Measurements from ENCODE around the gene AUTS2.

Gene AUTS2

DNA sequence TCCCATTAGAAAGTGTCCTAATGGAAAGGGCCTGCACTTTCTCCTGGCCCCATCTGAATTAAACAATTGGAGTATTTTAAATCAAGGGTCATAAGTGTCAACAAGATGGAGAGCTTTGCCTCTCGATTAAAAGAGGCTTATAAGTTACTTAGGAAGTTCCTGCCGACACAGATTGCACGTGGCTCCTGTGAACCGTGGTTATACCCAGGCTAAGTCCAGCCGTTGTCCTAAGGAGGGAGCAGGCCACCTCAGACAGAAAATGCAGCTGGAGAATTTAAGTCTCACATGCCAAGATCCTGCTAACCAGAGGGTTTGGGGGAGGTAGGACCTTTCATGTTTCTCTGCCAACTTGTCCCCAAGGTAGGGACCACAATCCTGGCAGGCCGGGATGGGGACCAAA is 907.2 kb downstream of the AUTS2 start:
- no peak overlapping the region for H3K27ac ChIP-seq
- DNase-seq (ENCODE audit: low read depth, low spot score): no peak

- no peak overlapping the region for H3K27ac ChIP-seq
- DNase-seq (ENCODE audit: low read depth, low spot score): no peak
These were observed 907.6 kb downstream of the AUTS2 start for GRCh38 chr7:70505886-70506285.

GRCh38 chr7:70506434-70506833 is 908.2 kb downstream of the AUTS2 start:
- H3K27ac ChIP-seq: no peak overlapping the region
- DNase-seq (ENCODE audit: low read depth, low spot score): no peak

DNA sequence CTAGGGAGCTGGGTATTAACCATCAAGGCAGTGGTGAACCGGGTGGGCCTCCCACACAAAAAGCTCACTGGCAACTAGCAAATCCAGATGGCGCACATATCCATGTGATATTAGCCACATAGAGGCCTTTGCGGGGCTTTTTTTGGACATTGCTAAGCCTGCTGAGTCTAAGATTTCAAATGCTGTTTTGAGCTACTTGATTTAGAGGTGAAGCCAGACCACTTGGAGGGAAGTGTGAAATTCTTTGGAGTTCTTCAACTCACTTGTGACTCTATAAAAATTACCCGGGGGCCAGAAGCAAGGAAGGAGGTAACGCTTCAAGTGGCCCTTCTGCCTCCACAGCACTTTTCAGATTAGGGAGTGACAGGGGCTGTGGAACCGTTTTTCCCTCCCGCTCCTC is 913.9 kb downstream of the AUTS2 start:
- H3K27ac ChIP-seq: no peak overlapping the region
- DNase-seq (ENCODE audit: low read depth, low spot score): no peak

DNA sequence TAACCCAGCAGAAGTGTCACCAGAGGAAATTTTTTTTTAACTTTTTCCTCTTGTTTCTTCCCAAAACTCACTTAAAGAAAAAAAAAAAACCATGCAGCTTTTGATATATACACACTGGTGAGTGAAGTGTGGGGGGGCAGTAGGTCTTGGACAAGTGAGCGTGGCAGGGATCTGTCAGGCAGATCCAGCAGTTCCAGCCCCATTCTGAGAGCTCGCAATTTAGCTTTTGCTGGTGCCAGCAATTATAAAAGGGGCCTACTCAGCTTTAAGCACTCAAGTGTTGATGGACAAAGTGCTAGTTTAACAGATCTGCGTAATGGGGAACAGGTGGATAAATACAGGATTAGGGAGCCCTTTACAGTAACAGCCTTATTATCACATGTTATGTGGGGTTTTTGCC is 914.5 kb downstream of the AUTS2 start:
- H3K27ac ChIP-seq: no peak overlapping the region
- DNase-seq (ENCODE audit: low read depth, low spot score): no peak

DNA sequence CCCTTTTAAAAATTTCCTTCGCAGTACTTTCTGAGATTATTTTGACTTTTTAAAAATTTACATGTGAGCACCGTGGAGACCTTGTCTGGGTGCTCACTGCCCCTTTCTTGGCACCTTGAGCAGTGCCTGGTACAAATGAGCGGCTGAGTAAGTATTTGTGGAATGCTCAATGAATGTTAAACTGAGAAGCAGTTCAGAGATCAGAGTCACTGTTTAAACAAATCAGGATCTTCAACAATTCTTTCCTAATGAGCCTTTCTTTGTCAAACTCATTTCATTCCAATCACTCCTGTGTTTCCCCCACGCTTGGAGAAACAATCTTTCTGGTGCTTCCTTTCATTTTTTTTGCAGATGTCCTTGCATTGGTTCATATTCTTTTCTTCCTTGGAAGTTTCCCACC is 922.3 kb downstream of the AUTS2 start:
- DNase-seq (ENCODE audit: low read depth, low spot score): no peak
- H3K27ac ChIP-seq: no peak overlapping the region

DNA sequence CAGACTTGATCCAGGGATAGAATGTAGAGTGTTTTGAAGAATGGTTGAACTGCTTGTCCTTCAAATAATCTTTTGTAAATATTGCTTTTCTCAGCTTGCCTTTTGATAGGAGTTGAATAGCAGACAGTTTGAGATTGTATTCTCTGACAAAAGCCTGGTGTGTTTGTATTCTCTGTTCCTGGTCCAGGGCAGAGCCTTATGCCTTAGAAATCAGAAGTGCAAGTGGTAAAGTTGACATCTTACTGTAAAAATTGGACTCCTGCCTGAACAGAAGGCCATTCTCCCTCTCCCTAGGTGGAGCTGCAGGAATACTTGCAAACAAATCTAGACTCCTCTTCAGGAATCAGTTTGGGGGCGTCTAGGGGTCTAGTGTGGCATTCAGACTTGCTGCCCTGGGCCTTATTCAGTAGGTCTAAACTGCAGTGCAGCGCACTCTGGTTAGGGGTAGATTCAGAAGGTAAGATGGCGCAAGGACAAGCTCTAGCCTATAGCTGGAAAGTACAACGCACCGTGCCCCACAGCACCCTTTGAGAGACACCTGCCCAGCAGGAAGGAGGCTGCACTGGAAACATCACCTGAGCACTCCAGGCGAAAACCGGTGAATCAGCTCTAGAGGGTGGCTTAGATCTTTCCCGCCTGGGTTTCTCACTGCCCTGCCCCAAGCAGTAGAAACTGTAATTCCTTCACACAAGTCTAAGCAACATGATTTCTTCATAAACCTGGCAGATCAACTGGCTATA is 925.1 kb downstream of the AUTS2 start:
- DNase-seq (ENCODE audit: low read depth, low spot score): no peak
- no peak overlapping the region for H3K27ac ChIP-seq

GRCh38 chr7:70523989-70524351 is 925.7 kb downstream of the AUTS2 start:
- DNase-seq (ENCODE audit: low read depth, low spot score): no peak
- no peak overlapping the region for H3K27ac ChIP-seq

DNA sequence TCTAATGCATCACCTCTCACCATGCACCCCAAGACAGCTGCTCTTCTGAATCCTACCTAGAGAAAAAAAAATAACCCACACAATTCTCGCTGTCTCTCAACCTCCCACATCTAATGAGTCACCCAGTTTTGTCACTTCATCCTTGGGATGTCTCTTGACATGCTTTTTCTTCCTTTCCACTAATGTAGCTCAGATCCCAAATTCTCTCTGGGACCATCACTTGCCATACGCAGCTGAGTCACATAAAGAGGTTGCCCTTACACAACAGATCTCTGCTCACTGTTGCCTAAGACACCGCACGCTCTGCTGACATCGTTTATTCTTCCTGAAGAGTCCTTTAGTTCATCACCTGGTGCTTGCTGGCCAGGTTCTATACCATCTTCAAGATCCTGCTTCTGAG is 927.7 kb downstream of the AUTS2 start:
- H3K27ac ChIP-seq: no peak overlapping the region
- no peak for DNase-seq (ENCODE audit: low read depth, low spot score)

- no peak for DNase-seq (ENCODE audit: low read depth, low spot score)
- H3K27ac ChIP-seq: no peak overlapping the region
These were observed 929.3 kb downstream of the AUTS2 start for GRCh38 chr7:70527520-70528115.

DNA sequence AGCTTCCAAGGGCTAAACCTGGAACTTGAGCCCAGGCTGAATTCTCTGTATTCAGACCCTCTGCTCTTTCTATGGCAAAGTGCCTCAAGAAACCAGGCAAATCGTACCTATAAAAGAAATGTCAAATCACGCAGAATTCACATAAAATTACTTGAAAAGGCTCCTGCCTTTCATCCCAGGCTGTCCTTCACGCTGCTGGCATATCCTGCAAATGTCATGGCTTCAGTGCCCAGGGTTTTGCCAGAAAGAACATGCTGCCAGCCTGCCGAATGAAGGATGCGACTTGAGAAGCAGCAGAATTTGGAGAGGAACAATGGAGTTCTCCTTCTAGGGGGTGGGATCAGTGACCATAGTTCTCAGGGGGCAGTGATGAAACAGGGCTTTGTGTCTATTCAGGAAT is 931.2 kb downstream of the AUTS2 start:
- DNase-seq (ENCODE audit: low read depth, low spot score): no peak
- H3K27ac ChIP-seq: no peak overlapping the region

DNA sequence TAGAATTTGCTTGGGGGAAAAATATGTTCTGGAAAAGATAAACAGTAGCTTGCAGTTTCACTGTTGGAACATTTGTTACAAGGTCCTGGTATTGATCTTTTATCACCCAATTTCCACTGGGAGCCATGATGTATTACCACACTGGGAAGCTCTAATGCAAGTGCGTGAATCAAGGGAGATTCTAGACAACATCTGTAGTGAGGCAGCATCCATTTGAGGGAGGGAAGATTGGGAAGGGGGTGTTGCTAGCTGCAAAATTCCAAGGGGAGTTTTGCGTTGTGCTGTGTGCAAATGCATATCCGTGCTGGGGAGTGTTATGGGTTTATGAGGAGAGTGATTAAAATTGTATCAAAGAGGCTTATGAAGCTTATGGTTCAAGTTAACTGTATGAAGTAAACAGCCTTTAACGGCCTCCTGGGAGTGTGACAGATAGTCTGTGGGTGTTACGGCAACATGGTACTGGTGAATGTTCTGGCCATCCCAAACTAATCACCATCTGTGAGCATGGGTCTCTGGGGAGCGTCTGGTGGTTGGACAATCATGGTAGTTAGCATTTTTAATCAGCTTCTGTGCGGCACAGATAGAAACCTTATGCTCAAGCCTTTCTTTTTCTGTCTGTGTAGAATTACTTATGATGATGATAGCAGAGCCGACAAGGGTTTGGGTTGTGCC is 931.8 kb downstream of the AUTS2 start:
- DNase-seq (ENCODE audit: low read depth, low spot score): no peak
- H3K27ac ChIP-seq: no peak overlapping the region

DNA sequence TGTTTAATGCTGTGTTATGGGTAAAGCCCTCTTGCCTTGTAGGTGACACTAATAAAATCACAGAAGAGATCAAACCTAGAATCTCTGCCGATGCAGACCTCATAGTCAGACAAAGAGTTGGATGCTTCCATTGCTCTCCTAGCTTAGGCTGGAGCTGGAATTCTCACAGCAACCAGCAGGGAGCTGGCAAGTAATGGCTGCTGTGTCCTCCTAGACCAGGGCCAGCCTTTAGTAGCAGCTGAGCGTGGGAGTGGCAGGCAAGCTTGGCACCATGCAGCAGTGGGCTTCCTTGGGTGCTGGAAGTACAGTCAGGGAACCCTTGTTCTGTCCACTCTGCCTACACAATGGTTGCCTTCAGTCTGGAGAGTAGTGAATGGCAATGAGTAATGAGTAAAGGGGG is 935.3 kb downstream of the AUTS2 start:
- no peak overlapping the region for H3K27ac ChIP-seq
- no peak for DNase-seq (ENCODE audit: low read depth, low spot score)

DNA sequence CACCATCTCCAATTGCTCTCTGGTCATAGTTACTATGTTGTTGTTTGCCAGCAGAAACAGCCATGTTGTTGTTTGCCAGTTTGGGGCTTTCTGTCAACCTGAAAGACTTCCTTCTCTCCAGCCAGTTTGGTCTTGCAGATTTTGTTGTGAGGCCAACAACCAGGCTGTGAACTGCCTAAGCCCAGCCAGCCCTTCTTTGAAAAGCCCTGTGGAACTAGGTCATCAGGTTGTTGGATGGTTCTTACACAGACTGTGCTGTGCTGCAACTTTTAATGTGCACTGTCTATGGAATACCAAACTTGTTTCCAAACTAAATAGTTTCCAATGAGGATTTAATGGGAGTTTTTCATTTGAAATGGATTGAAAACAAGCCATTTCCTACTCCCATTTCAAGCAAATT is 940.9 kb downstream of the AUTS2 start:
- H3K27ac ChIP-seq: no peak overlapping the region
- no peak for DNase-seq (ENCODE audit: low read depth, low spot score)

DNA sequence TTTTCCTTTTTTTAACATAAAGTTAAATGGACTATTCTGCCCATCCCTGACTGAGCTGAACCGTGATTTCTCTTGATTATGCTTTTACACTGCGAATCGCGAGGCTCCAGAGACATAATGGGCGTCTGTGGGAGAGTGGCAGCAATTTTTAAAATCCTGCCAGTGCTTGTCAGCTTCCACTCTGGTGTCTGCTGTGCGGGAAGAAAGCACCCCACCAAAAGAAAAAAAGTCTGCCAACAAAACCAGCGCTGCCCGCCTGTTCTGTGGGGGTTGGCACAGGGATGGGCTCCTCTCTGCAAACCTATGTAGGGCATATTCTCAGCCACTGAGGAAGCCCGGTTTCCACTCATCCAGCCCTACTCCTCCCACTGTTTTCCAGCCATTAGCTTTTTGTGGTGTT is 941.3 kb downstream of the AUTS2 start:
- no peak for DNase-seq (ENCODE audit: low read depth, low spot score)
- H3K27ac ChIP-seq: no peak overlapping the region

DNA sequence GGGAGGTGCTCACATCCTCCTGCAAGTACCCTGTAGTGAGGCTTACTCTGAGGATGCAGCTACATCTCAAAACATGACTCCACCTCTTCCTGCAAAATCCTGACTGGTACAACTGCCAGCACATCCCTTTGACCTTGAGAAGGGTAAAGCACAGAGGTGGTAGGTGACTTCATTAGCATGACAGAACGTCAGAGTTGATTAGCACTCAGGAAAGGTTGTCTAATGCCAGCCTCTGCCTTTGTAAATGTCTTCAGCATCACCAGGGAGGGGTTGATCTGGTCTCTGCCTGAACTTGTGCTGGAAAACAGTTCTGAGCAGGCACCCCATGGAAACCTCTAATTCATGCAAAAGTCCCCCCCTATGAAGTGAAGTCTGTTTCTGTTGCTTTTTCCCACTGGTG is 942.4 kb downstream of the AUTS2 start:
- H3K27ac ChIP-seq: no peak overlapping the region
- DNase-seq (ENCODE audit: low read depth, low spot score): no peak

- DNase-seq (ENCODE audit: low read depth, low spot score): no peak
- no peak overlapping the region for H3K27ac ChIP-seq
These were observed 944.6 kb downstream of the AUTS2 start for GRCh38 chr7:70542750-70543376.

GRCh38 chr7:70544016-70544415 is 945.7 kb downstream of the AUTS2 start:
- no peak for DNase-seq (ENCODE audit: low read depth, low spot score)
- no peak overlapping the region for H3K27ac ChIP-seq

- no peak for DNase-seq (ENCODE audit: low read depth, low spot score)
- H3K27ac ChIP-seq: no peak overlapping the region
These were observed 946.9 kb downstream of the AUTS2 start for GRCh38 chr7:70545214-70545613.

GRCh38 chr7:70552141-70552540 is 953.9 kb downstream of the AUTS2 start:
- H3K27ac ChIP-seq: no peak overlapping the region
- DNase-seq (ENCODE audit: low read depth, low spot score): no peak

- DNase-seq (ENCODE audit: low read depth, low spot score): no peak
- H3K27ac ChIP-seq: no peak overlapping the region
These were observed 955.1 kb downstream of the AUTS2 start for GRCh38 chr7:70553364-70553763.
